T-helper 1 cell treated with Interleukin-12 subunit alpha and Interleukin-12 subunit beta and Interleukin-4 antibody, amounts not matched to agents 30 μg/mL and 1 μg/mL, for 36 hours (primary cell): ENCODE results near the gene DNAJB8.

ENCODE experiments used
- H3K27ac Mint-ChIP-seq: one replicate; pipeline ENCODE4 v1.8.0; 2021; ENCODE audit warnings: mild to moderate bottlenecking, mixed read lengths
- H3K27me3 Mint-ChIP-seq: one replicate; pipeline ENCODE4 v1.8.0; 2021; ENCODE audit warnings: low read depth, mixed read lengths
- H3K36me3 Mint-ChIP-seq: one replicate; pipeline ENCODE4 v1.8.0; 2021; ENCODE audit warnings: low read depth, mixed read lengths
- H3K4me1 Mint-ChIP-seq: one replicate; pipeline ENCODE4 v1.8.0; 2021; ENCODE audit warnings: low read depth, mixed read lengths
- H3K4me3 Mint-ChIP-seq: one replicate; pipeline ENCODE4 v1.8.0; 2021; ENCODE audit warnings: mild to moderate bottlenecking, moderate library complexity, mixed read lengths
- H3K9me3 Mint-ChIP-seq: one replicate; pipeline ENCODE4 v1.8.0; 2021; ENCODE audit warnings: mixed read lengths

The DNAJB8 gene

GRCh38 chr3:128471110-128471509 is 4.4 kb upstream of the DNAJB8 start:
- Mint-ChIP-seq H3K27me3 (peaks cover 36% of the 10 kb centered on the region), H3K4me1 (peaks cover 9% of the 10 kb centered on the region), H3K27ac (no peak overlapping the region), H3K4me3 (no peak overlapping the region), H3K36me3 (no peaks in the 10 kb centered on the region), H3K9me3 (no peaks in the 10 kb centered on the region)

DNA sequence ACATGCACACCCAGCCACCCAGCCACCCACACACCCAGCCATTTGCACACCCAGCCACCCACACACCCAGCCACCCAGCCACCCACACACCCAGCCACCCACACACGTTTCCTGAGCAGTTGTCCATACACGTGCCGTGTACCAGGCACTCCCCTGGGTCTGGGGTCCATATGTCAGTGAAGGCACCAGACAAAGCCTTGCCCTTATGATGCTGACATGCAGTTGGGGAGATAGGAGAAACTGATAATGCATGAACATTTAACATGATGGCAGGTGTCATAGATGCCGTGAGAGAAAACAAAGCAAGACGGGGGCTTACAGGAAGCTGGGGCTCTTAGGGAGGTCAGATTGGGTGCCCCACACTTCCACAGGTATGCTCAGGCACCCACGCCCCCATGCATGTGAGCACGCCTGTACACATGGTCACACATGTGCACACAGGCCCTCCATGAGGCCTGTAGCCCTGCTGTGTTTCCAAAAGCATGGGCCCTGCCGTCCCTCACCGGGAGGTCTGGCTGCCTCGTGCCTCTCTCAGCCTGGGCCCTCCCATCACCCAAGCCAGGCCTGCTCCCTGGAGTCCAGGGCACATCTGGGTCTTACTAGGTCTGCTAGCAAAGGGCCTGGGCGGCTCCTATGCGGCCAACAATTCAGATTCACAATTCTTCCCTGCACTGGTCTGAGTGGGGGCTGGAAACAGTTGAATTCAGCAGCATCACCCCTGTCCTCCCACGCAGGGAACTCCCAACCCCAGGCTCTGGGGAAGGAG is 3.6 kb upstream of the DNAJB8 start:
- H3K27ac Mint-ChIP-seq = no peak overlapping the region
- H3K4me1 Mint-ChIP-seq = peaks cover 13% of the 10 kb centered on the region
- H3K36me3 Mint-ChIP-seq = no peaks in the 10 kb centered on the region
- no peaks in the 10 kb centered on the region for H3K9me3 Mint-ChIP-seq
- no peak overlapping the region for H3K4me3 Mint-ChIP-seq
- peaks cover 43% of the 10 kb centered on the region for H3K27me3 Mint-ChIP-seq

- H3K9me3 Mint-ChIP-seq = no peaks in the 10 kb centered on the region
- H3K36me3 Mint-ChIP-seq = no peaks in the 10 kb centered on the region
- H3K27ac Mint-ChIP-seq = no peak overlapping the region
- H3K4me1 Mint-ChIP-seq = peaks cover 16% of the 10 kb centered on the region
- H3K4me3 Mint-ChIP-seq = no peak overlapping the region
- H3K27me3 Mint-ChIP-seq = peaks cover 47% of the 10 kb centered on the region
These were observed 2.9 kb upstream of the DNAJB8 start for GRCh38 chr3:128469556-128469955.

GRCh38 chr3:128468791-128469527 is 2.3 kb upstream of the DNAJB8 start:
- no peaks in the 10 kb centered on the region for H3K36me3 Mint-ChIP-seq
- peaks cover 47% of the 10 kb centered on the region for H3K27me3 Mint-ChIP-seq
- H3K4me3 Mint-ChIP-seq = no peak overlapping the region
- no peaks in the 10 kb centered on the region for H3K9me3 Mint-ChIP-seq
- peaks cover 19% of the 10 kb centered on the region for H3K4me1 Mint-ChIP-seq
- no peak overlapping the region for H3K27ac Mint-ChIP-seq

GRCh38 chr3:128468285-128468790 is 1.6 kb upstream of the DNAJB8 start:
- peaks cover 41% of the 10 kb centered on the region for H3K27me3 Mint-ChIP-seq

DNA sequence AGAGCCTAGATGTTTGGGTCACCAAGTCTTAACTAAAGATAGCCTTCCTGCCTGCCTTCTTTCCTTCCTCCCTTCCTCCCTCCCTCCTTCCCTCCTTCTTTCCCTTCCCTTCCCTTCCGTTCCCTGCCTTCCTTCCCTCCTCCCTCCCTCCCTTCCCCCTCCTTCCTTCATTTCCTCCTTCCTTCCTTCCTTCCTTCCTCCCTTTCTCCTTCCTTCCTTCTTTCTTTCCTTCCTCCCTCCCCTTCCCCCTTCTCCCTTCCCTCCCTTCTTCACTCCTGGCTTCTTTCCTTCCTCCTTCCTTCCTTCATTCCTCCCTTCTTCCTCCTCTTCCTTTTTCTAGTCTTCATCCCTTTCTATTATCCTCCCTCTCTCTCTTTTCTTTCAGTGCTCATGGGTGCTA is 2.0 kb downstream of the DNAJB8 start:
- Mint-ChIP-seq H3K27ac (no peak overlapping the region), H3K4me1 (peaks cover 19% of the 10 kb centered on the region)

More at GRCh38 chr3:128468285-128468790, 1.6 kb upstream of the DNAJB8 start:
- no peak overlapping the region for H3K27ac Mint-ChIP-seq
- H3K36me3 Mint-ChIP-seq = no peaks in the 10 kb centered on the region
- H3K4me1 Mint-ChIP-seq = peaks cover 19% of the 10 kb centered on the region
- no peaks in the 10 kb centered on the region for H3K9me3 Mint-ChIP-seq
- H3K4me3 Mint-ChIP-seq = no peak overlapping the region

DNA sequence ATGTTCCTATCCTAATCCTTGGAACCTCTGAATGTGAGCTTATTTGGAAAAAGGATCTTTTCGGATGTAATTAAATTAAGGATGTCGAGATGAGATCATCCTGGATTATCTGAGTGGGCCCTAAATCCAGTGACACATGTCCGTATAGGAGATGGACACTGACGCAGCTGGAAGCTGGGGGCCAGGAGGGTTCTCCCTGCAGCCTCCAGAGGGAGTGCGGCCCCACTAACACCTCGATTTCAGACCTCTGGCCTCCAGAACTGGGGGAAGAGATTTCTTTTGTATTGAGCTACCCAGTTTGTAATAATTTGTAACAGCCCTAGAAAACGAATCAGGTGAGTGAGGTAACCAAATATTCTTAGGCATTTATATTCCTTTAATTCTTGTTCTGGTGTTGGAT is 2.5 kb downstream of the DNAJB8 start:
- Mint-ChIP-seq H3K9me3 (no peaks in the 10 kb centered on the region), H3K27ac (no peak overlapping the region), H3K4me1 (peaks cover 19% of the 10 kb centered on the region), H3K4me3 (no peak overlapping the region), H3K27me3 (peaks cover 33% of the 10 kb centered on the region), H3K36me3 (no peaks in the 10 kb centered on the region)

More for the DNA sequence above, 2.0 kb downstream of the DNAJB8 start:
- Mint-ChIP-seq H3K27me3 (peaks cover 33% of the 10 kb centered on the region), H3K4me3 (no peak overlapping the region), H3K9me3 (no peaks in the 10 kb centered on the region), H3K36me3 (no peaks in the 10 kb centered on the region)

- Mint-ChIP-seq H3K4me1 (peaks cover 19% of the 10 kb centered on the region), H3K27ac (no peak overlapping the region), H3K9me3 (no peaks in the 10 kb centered on the region), H3K27me3 (peaks cover 33% of the 10 kb centered on the region), H3K4me3 (no peak overlapping the region), H3K36me3 (no peaks in the 10 kb centered on the region)
These were observed 2.9 kb downstream of the DNAJB8 start for GRCh38 chr3:128463771-128464170.

DNA sequence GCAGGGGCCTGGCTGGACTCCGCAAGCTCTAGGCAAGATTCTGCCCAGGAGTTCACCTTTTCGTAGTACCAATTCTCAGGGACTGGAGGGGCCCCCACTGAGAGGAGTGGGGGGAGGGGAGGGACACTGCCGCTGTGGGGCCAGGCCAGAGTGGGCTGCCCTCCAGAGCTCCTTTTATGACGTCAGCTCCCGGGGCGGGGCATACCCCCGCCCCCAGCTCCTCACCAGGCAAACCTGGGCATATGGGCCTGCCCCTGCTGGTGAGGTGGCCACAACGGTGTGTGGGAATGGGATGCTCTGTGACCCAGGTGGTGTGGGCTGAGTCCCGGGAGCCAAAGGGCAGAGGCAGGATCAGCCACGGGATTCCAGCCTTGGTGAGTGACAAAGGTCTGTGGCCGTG is 3.3 kb downstream of the DNAJB8 start:
- Mint-ChIP-seq H3K27me3 (peaks cover 33% of the 10 kb centered on the region), H3K4me1 (peaks cover 19% of the 10 kb centered on the region), H3K36me3 (no peaks in the 10 kb centered on the region), H3K4me3 (no peak overlapping the region), H3K27ac (no peak overlapping the region), H3K9me3 (no peaks in the 10 kb centered on the region)

- no peak overlapping the region for H3K27ac Mint-ChIP-seq
- peaks cover 19% of the 10 kb centered on the region for H3K4me1 Mint-ChIP-seq
- no peak overlapping the region for H3K4me3 Mint-ChIP-seq
- no peaks in the 10 kb centered on the region for H3K36me3 Mint-ChIP-seq
- no peaks in the 10 kb centered on the region for H3K9me3 Mint-ChIP-seq
- peaks cover 33% of the 10 kb centered on the region for H3K27me3 Mint-ChIP-seq
These were observed 3.8 kb downstream of the DNAJB8 start for GRCh38 chr3:128462931-128463330.

DNA sequence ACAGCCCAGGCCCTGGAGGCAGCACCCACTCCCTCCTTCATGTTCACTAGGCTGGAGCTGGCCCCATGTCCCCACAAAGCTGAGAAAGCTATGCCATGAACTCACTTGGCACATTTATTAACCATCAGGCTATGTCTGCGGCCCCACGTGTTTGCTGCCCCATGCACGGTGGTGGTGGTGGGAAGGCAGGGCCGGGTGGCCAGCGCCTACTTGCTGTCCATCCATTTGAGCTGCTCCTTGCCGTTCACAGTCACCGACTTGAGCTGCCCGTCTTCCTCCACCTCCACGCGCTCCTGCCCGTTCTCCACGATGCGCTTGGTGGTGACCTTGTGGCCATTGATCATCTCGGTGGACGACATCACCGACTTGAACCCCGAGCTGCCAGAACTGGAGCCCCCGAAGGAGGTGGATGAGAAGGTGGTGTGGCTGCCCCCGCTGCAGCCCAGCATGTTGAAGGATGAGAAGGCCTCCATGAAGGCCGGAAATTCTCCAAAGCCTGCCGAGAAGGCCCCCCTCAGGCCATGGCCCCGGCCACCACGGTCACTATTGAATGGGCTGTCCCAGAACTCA is 4.3 kb downstream of the DNAJB8 start:
- no peaks in the 10 kb centered on the region for H3K36me3 Mint-ChIP-seq
- H3K27ac Mint-ChIP-seq = no peak overlapping the region
- peaks cover 37% of the 10 kb centered on the region for H3K27me3 Mint-ChIP-seq
- no peaks in the 10 kb centered on the region for H3K9me3 Mint-ChIP-seq
- H3K4me3 Mint-ChIP-seq = no peak overlapping the region
- peaks cover 19% of the 10 kb centered on the region for H3K4me1 Mint-ChIP-seq

DNA sequence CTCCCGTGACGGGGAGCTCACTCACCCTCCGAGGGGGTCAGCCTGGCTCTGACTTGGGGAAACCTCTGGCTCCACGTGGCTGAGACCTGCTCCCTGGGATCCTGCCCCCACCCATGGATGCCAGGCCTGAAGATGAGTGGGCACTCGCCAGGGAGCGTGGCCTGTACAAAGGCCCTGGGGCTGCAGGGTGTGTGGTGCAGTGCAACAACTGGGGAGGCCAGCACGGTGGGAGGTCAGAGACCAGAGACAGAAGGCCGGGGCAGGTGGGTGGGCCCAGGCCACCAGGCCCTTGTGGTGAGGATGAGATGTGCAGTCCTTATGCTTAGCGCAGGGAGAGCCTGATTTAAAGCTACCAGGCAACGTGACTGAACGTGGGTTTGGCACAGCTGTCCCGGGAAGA is 5.0 kb downstream of the DNAJB8 start:
- Mint-ChIP-seq H3K27me3 (peaks cover 31% of the 10 kb centered on the region), H3K4me1 (peaks cover 12% of the 10 kb centered on the region), H3K4me3 (no peak overlapping the region), H3K9me3 (no peaks in the 10 kb centered on the region), H3K27ac (no peak overlapping the region), H3K36me3 (no peaks in the 10 kb centered on the region)

- Mint-ChIP-seq H3K9me3 (no peaks in the 10 kb centered on the region), H3K4me1 (peaks cover 2% of the 10 kb centered on the region), H3K27ac (no peak overlapping the region), H3K36me3 (no peaks in the 10 kb centered on the region), H3K4me3 (no peak overlapping the region), H3K27me3 (peaks cover 33% of the 10 kb centered on the region)
These were observed 7.2 kb downstream of the DNAJB8 start for GRCh38 chr3:128459461-128459820.

GRCh38 chr3:128458746-128459460 is 7.8 kb downstream of the DNAJB8 start:
- Mint-ChIP-seq H3K9me3 (no peaks in the 10 kb centered on the region), H3K27me3 (peaks cover 34% of the 10 kb centered on the region), H3K27ac (no peak overlapping the region), H3K36me3 (no peaks in the 10 kb centered on the region), H3K4me3 (no peak overlapping the region), H3K4me1 (peaks cover under 1% of the 10 kb centered on the region)
